H9 (cell line): Measurements from ENCODE around the gene DMXL1. TPM values are rescaled to one million over a fixed set of nuclear protein-coding genes. Genes with fewer than 3 reads are reported as not detected.
A peak's percentile ranks its signal among the peaks of the same experiment; 100 is the strongest.

Experiments
- DNase-seq: peaks from one replicate; pipeline ENCODE4 v3.0.0-alpha.2; 2017
- H2AFZ ChIP-seq: one replicate; pipeline ENCODE4 v1.6.1; 2013; ENCODE audit warnings: mild to moderate bottlenecking, low read length, control low read depth, moderate library complexity
- H2AK5ac ChIP-seq: 2 replicates; pipeline ENCODE4 v1.6.1; 2013; ENCODE audit warnings: low read length, control low read depth, mixed read lengths; ENCODE audit not compliant: insufficient read length
- H2BK120ac ChIP-seq: one replicate; pipeline ENCODE4 v1.6.1; 2013; ENCODE audit warnings: low read depth, mild to moderate bottlenecking, low read length, control low read depth, inconsistent platforms; ENCODE audit not compliant: poor library complexity, severe bottlenecking
- H2BK12ac ChIP-seq: 2 replicates; pipeline ENCODE4 v1.6.1; 2013; ENCODE audit warnings: low read length, control low read depth, mixed read lengths, low read depth; ENCODE audit not compliant: insufficient read length
- H2BK15ac ChIP-seq: 2 replicates; pipeline ENCODE4 v1.6.1; 2013; ENCODE audit warnings: low read depth, low read length, control low read depth
- H2BK20ac ChIP-seq: one replicate; pipeline ENCODE4 v1.6.1; 2013; ENCODE audit warnings: low read depth, mild to moderate bottlenecking, low read length, control low read depth, inconsistent platforms; ENCODE audit not compliant: poor library complexity, severe bottlenecking
- H2BK5ac ChIP-seq: 2 replicates; pipeline ENCODE4 v1.6.1; 2013; ENCODE audit warnings: low read length, control low read depth, mixed read lengths; ENCODE audit not compliant: insufficient read length
- H3K14ac ChIP-seq: 2 replicates; pipeline ENCODE4 v1.6.1; 2013; ENCODE audit warnings: low read length, control low read depth; ENCODE audit not compliant: insufficient read depth
- H3K18ac ChIP-seq: 2 replicates; pipeline ENCODE4 v1.6.1; 2013; ENCODE audit warnings: low read depth, mild to moderate bottlenecking, mixed read lengths, low read length, control low read depth; ENCODE audit not compliant: insufficient read length
- H3K23ac ChIP-seq: 2 replicates; pipeline ENCODE4 v1.6.1; 2013; ENCODE audit warnings: low read length, control low read depth, mixed read lengths, low read depth; ENCODE audit not compliant: insufficient read length
- H3K23me2 ChIP-seq: 2 replicates; pipeline ENCODE4 v1.6.1; 2013; ENCODE audit warnings: low read depth, mild to moderate bottlenecking, mixed read lengths, low read length, control low read depth; ENCODE audit not compliant: insufficient read length, poor library complexity, severe bottlenecking
- H3K27ac ChIP-seq: 2 replicates; pipeline ENCODE4 v1.5.1; 2013; ENCODE audit warnings: low read length, control low read depth, mixed read lengths, low read depth; ENCODE audit not compliant: insufficient read length
- H3K27me3 ChIP-seq: 2 replicates; pipeline ENCODE4 v1.6.1; 2013; ENCODE audit warnings: low read length, control low read depth, inconsistent platforms; ENCODE audit not compliant: insufficient read depth
- H3K4ac ChIP-seq: 2 replicates; pipeline ENCODE4 v1.6.1; 2013; ENCODE audit warnings: low read depth, mild to moderate bottlenecking, control low read depth, inconsistent platforms, low read length, moderate library complexity
- H3K4me1 ChIP-seq: 2 replicates; pipeline ENCODE4 v1.6.1; 2013; ENCODE audit warnings: low read length, control low read depth, inconsistent platforms; ENCODE audit not compliant: insufficient read depth
- H3K4me2 ChIP-seq: 2 replicates; pipeline ENCODE4 v1.6.1; 2013; ENCODE audit warnings: low read length, control low read depth, mixed read lengths; ENCODE audit not compliant: insufficient read length, insufficient read depth
- H3K56ac ChIP-seq: 2 replicates; pipeline ENCODE4 v1.6.1; 2013; ENCODE audit warnings: low read depth, mild to moderate bottlenecking, mixed read lengths, low read length, control low read depth; ENCODE audit not compliant: insufficient read length
- H3K79me1 ChIP-seq: 2 replicates; pipeline ENCODE4 v1.6.1; 2013; ENCODE audit warnings: low read depth, mild to moderate bottlenecking, moderate library complexity, low read length, control low read depth, inconsistent platforms; ENCODE audit not compliant: insufficient read depth, poor library complexity, severe bottlenecking
- H3K79me2 ChIP-seq: 2 replicates; pipeline ENCODE4 v1.6.1; 2013; ENCODE audit warnings: low read length, control low read depth, inconsistent platforms; ENCODE audit not compliant: insufficient read depth
- H3K9ac ChIP-seq: 2 replicates; pipeline ENCODE4 v1.6.1; 2013; ENCODE audit warnings: low read length, control low read depth, mixed read lengths; ENCODE audit not compliant: insufficient read length; ENCODE audit errors: extremely low read depth
- H3K9me3 ChIP-seq: one replicate; pipeline ENCODE4 v1.6.1; 2013; ENCODE audit warnings: low read depth, low read length, inconsistent platforms; ENCODE audit not compliant: control insufficient read depth
- H3T11ph ChIP-seq: one replicate; pipeline ENCODE4 v1.6.1; 2013; ENCODE audit warnings: mild to moderate bottlenecking, low read length, control low read depth, inconsistent platforms
- H4K20me1 ChIP-seq: one replicate; pipeline ENCODE4 v1.6.1; 2013; ENCODE audit not compliant: control insufficient read depth, insufficient read length, insufficient read depth
- H4K5ac ChIP-seq: 2 replicates; pipeline ENCODE4 v1.6.1; 2013; ENCODE audit warnings: low read depth, mild to moderate bottlenecking, mixed read lengths, low read length, control low read depth; ENCODE audit not compliant: insufficient read length
- H4K8ac ChIP-seq: replicated peaks from 2 replicates; pipeline ENCODE4 v1.6.1; 2013; ENCODE audit warnings: low read length, control low read depth, mixed read lengths, low read depth; ENCODE audit not compliant: insufficient read length
- H4K91ac ChIP-seq: 2 replicates; pipeline ENCODE4 v1.6.1; 2013; ENCODE audit warnings: low read depth, mild to moderate bottlenecking, moderate library complexity, mixed read lengths, low read length, control low read depth; ENCODE audit not compliant: insufficient read length
- H3K27ac Mint-ChIP-seq, 3 experiments: 2 replicates in 2 of 3; 3 replicates in 1 of 3; pipeline ENCODE4 v1.8.0; 2020 to 2021; ENCODE audit warnings: mixed read lengths in 3 of 3, mild to moderate bottlenecking in 1 of 3, moderate library complexity in 1 of 3
- H3K27me3 Mint-ChIP-seq: 2 replicates; pipeline ENCODE4 v1.8.0; 2021; ENCODE audit warnings: low read depth, mild to moderate bottlenecking, moderate library complexity, mixed read lengths
- H3K36me3 Mint-ChIP-seq, 3 experiments: 2 replicates in 2 of 3; 3 replicates in 1 of 3; pipeline ENCODE4 v1.8.0; 2020 to 2021; ENCODE audit warnings: low read depth in 3 of 3, mixed read lengths in 3 of 3; ENCODE audit not compliant: insufficient read depth in 1 of 3
- H3K4me1 Mint-ChIP-seq, 2 experiments: 2 replicates each; pipeline ENCODE4 v1.8.0; 2020; ENCODE audit warnings: mixed read lengths in 2 of 2
- H3K4me3 Mint-ChIP-seq, 2 experiments: 2 replicates in 1 of 2; 3 replicates in 1 of 2; pipeline ENCODE4 v1.8.0; 2020 to 2021; ENCODE audit warnings: mild to moderate bottlenecking in 2 of 2, mixed read lengths in 2 of 2, moderate library complexity in 1 of 2
- H3K9me3 Mint-ChIP-seq, 2 experiments: 2 replicates in 1 of 2; 3 replicates in 1 of 2; pipeline ENCODE4 v1.8.0; 2020; ENCODE audit warnings: mild to moderate bottlenecking in 2 of 2, mixed read lengths in 2 of 2, moderate library complexity in 1 of 2
- CTCF ChIP-seq: fragments of 200-600 bp; sonication (generic); conservative IDR thresholded peaks from 3 replicates; pipeline ENCODE4 v1.8.0; 2021; ENCODE audit warnings: antibody characterized with exemption, mild to moderate bottlenecking
- WGBS: extraction: QIAGEN DNeasy Blood & Tissue Kit; methylation state at CpG from one replicate; pipeline ENCODE4 v1.1.7; 2013; ENCODE audit warnings: missing lambda C conversion rate, low lambda C conversion rate, mixed read lengths; ENCODE audit not compliant: insufficient read length; ENCODE audit errors: extremely low coverage; 5-methylcytosine and 5-hydroxymethylcytosine counted together
- total RNA-seq: library from RNA; stranded (reverse); gene quantifications from 2 replicates; pipeline ENCODE4 v1.2.1, GENCODE V29; 2021

Gene DMXL1
- total RNA-seq, 1 experiment from 2014 or later: 63.5 TPM

GRCh38 chr5:119187776-119188529, 117.1 kb downstream of the DMXL1 start:
- WGBS: no CpG with 5 or more reads among the region's 7 CpGs
- Histone ChIP-seq H3K4me1 (no peaks in the 10 kb centered on the region), H2AK5ac (no peak overlapping the region), H3K79me1 (no peaks in the 10 kb centered on the region), H4K8ac (no peak overlapping the region), H3K18ac (no peak overlapping the region), H4K5ac (no peak overlapping the region), H2BK20ac (no peak overlapping the region), H4K20me1 (no peaks in the 10 kb centered on the region), H4K91ac (no peak overlapping the region), H3K79me2 (no peaks in the 10 kb centered on the region), H3T11ph (no peak overlapping the region), H2BK15ac (no peak overlapping the region), H2BK12ac (no peak overlapping the region), H2BK5ac (no peak overlapping the region), H2AFZ (no peak overlapping the region), H3K27me3 (no peaks in the 10 kb centered on the region), H3K27ac (no peak overlapping the region), H3K14ac (no peak overlapping the region), H3K23ac (no peak overlapping the region), H3K9ac (no peak overlapping the region), H3K4me2 (no peak overlapping the region), H3K4ac (no peak overlapping the region), H3K23me2 (no peaks in the 10 kb centered on the region), H2BK120ac (no peak overlapping the region), H3K56ac (no peak overlapping the region), H3K9me3 (no peaks in the 10 kb centered on the region)
- Mint-ChIP-seq H3K9me3 (no peaks in the 10 kb centered on the region), H3K4me3 (no peak overlapping the region), H3K27me3 (no peaks in the 10 kb centered on the region), H3K36me3 (peaks cover 7 to 17% (median 15%) of the 10 kb centered on the region in 3 experiments; a peak in 6 of 7 replicates), H3K27ac (peak overlapping the region in 1 of 3 experiments; percentile 24; a peak in 2 of 7 replicates), H3K4me1 (peaks cover 8 to 19% of the 10 kb centered on the region in 2 experiments)
- no peak for DNase-seq
- TF ChIP-seq CTCF: no peak
